Effector memory CD8-positive, alpha-beta T cell (primary cell): Measurements from ENCODE around the gene COPS7B.
A peak's percentile ranks its signal among the peaks of the same experiment; 100 is the strongest.

Experiments used
- ATAC-seq: fragments of 150-1000 bp; cut with Tn5 transposase; replicated peaks from 2 replicates; pipeline ENCODE4 v1.10.0; 2021; ENCODE audit warnings: mild to moderate bottlenecking, moderate library complexity
- DNase-seq, 3 experiments: peaks; one replicate each; pipeline ENCODE4 v3.0.0; 2021
- H3K27ac Mint-ChIP-seq, 2 donors: one replicate each; pipeline ENCODE4 v1.8.0; 2022; ENCODE audit warnings: mild to moderate bottlenecking in 2 of 2, mixed read lengths in 2 of 2, moderate library complexity in 2 of 2
- H3K27me3 Mint-ChIP-seq, 2 donors: one replicate each; pipeline ENCODE4 v1.8.0; 2022; ENCODE audit warnings: mixed read lengths in 2 of 2
- H3K36me3 Mint-ChIP-seq: one replicate; pipeline ENCODE4 v1.8.0; 2022; ENCODE audit warnings: mild to moderate bottlenecking, moderate library complexity, mixed read lengths; ENCODE audit not compliant: insufficient read depth
- H3K4me1 Mint-ChIP-seq, 2 donors: one replicate each; pipeline ENCODE4 v1.8.0; 2022; ENCODE audit warnings: low read depth in 2 of 2, mixed read lengths in 2 of 2
- H3K4me3 Mint-ChIP-seq, 2 donors: one replicate each; pipeline ENCODE4 v1.8.0; 2022; ENCODE audit warnings: mild to moderate bottlenecking in 2 of 2, mixed read lengths in 2 of 2, moderate library complexity in 2 of 2
- H3K9me3 Mint-ChIP-seq, 2 donors: one replicate each; pipeline ENCODE4 v1.8.0; 2022; ENCODE audit warnings: mixed read lengths in 2 of 2

COPS7B gene

GRCh38 chr2:231769170-231770136, 16.8 kb upstream of the COPS7B start:
- DNase-seq (no peak), ATAC-seq (no peak)
- H3K27me3 Mint-ChIP-seq: no peaks in the 10 kb centered on the region
- H3K36me3 Mint-ChIP-seq: peaks cover 7% of the 10 kb centered on the region
- H3K9me3 Mint-ChIP-seq: no peaks in the 10 kb centered on the region
- no peak overlapping the region for H3K4me3 Mint-ChIP-seq
- peaks cover 5 to 17% of the 10 kb centered on the region in 2 donors for H3K4me1 Mint-ChIP-seq
- H3K27ac Mint-ChIP-seq: peak overlapping the region in 1 of 2 donors; percentile 33

- H3K9me3 Mint-ChIP-seq: no peaks in the 10 kb centered on the region
- ATAC-seq (peak; percentile 19), DNase-seq (peak in 1 of 3 experiments; percentile 3)
- peak overlapping the region; percentile 97 to 99 for H3K4me3 Mint-ChIP-seq
- H3K27ac Mint-ChIP-seq: peak overlapping the region; percentile 99
- no peaks in the 10 kb centered on the region for H3K27me3 Mint-ChIP-seq
- H3K36me3 Mint-ChIP-seq: peaks cover 9% of the 10 kb centered on the region
- H3K4me1 Mint-ChIP-seq: peaks cover 45 to 63% of the 10 kb centered on the region in 2 donors
Measured at GRCh38 chr2:231780123-231780908, 5.9 kb upstream of the COPS7B start.

- ATAC-seq (peak; percentile 88), DNase-seq (peak; percentile 95 to 98 (median 95))
- Mint-ChIP-seq H3K4me1 (peaks cover 53 to 72% of the 10 kb centered on the region in 2 donors), H3K27me3 (no peaks in the 10 kb centered on the region), H3K4me3 (peak within 1 kb of the TSS; percentile 97 to 99), H3K36me3 (peaks cover 13% of the 10 kb centered on the region), H3K27ac (peak within 1 kb of the TSS; percentile 99), H3K9me3 (no peaks in the 10 kb centered on the region)
Measured at GRCh38 chr2:231780909-231781797, 5.1 kb upstream of the COPS7B start, which contains the start of gene PDE6D. PDE6D (minus strand) TSS chr2:231781282; CDS start chr2:231781114, 168 bp downstream.

- H3K27ac Mint-ChIP-seq: peak overlapping the region; percentile 99
- peak overlapping the region; percentile 97 to 99 for H3K4me3 Mint-ChIP-seq
- ATAC-seq (no peak), DNase-seq (peak in 1 of 3 experiments; percentile 9)
- H3K9me3 Mint-ChIP-seq: no peaks in the 10 kb centered on the region
- H3K27me3 Mint-ChIP-seq: no peaks in the 10 kb centered on the region
- peaks cover 59 to 75% of the 10 kb centered on the region in 2 donors for H3K4me1 Mint-ChIP-seq
- peaks cover 18% of the 10 kb centered on the region for H3K36me3 Mint-ChIP-seq
Measured at GRCh38 chr2:231781798-231782726, 4.2 kb upstream of the COPS7B start.

- DNase-seq: no peak
- Mint-ChIP-seq H3K4me1 (peaks cover 58 to 67% of the 10 kb centered on the region in 2 donors), H3K27ac (peak overlapping the region; percentile 89 to 93), H3K4me3 (peak overlapping the region; percentile 80 to 91), H3K9me3 (no peaks in the 10 kb centered on the region), H3K36me3 (peaks cover 21% of the 10 kb centered on the region), H3K27me3 (no peaks in the 10 kb centered on the region)
- ATAC-seq: no peak
Measured at GRCh38 chr2:231785413-231785812, 832 bp upstream of the COPS7B start.

GRCh38 chr2:231785822-231786176, 446 bp upstream of the COPS7B start:
- H3K4me1 Mint-ChIP-seq: peaks cover 58 to 67% of the 10 kb centered on the region in 2 donors
- ATAC-seq (no peak), DNase-seq (no peak)
- H3K27me3 Mint-ChIP-seq: no peaks in the 10 kb centered on the region
- peak overlapping the region; percentile 80 to 91 for H3K4me3 Mint-ChIP-seq
- peaks cover 25% of the 10 kb centered on the region for H3K36me3 Mint-ChIP-seq
- no peaks in the 10 kb centered on the region for H3K9me3 Mint-ChIP-seq
- H3K27ac Mint-ChIP-seq: peak overlapping the region; percentile 89 to 93

GRCh38 chr2:231786917-231787292, 660 bp downstream of the COPS7B start:
- Mint-ChIP-seq H3K27ac (peak overlapping the region; percentile 89 to 93), H3K27me3 (no peaks in the 10 kb centered on the region), H3K4me3 (peak overlapping the region; percentile 80 to 91), H3K9me3 (no peaks in the 10 kb centered on the region), H3K4me1 (peaks cover 48 to 64% of the 10 kb centered on the region in 2 donors), H3K36me3 (peaks cover 20% of the 10 kb centered on the region)
- no peak for DNase-seq
- ATAC-seq: no peak

- DNase-seq: no peak
- H3K27ac Mint-ChIP-seq: no peak overlapping the region
- H3K4me1 Mint-ChIP-seq: peaks cover 20 to 36% of the 10 kb centered on the region in 2 donors
- H3K4me3 Mint-ChIP-seq: no peak overlapping the region
- H3K36me3 Mint-ChIP-seq: peaks cover 49% of the 10 kb centered on the region
- no peak for ATAC-seq
- H3K27me3 Mint-ChIP-seq: no peaks in the 10 kb centered on the region
- H3K9me3 Mint-ChIP-seq: no peaks in the 10 kb centered on the region
Measured at GRCh38 chr2:231791107-231791506, 4.9 kb downstream of the COPS7B start.

GRCh38 chr2:231794383-231794782, 8.1 kb downstream of the COPS7B start:
- DNase-seq: no peak
- peaks cover 72% of the 10 kb centered on the region for H3K36me3 Mint-ChIP-seq
- no peak for ATAC-seq

GRCh38 chr2:231795525-231796327, 9.5 kb downstream of the COPS7B start:
- H3K9me3 Mint-ChIP-seq: no peaks in the 10 kb centered on the region
- no peak overlapping the region for H3K27ac Mint-ChIP-seq
- ATAC-seq (no peak), DNase-seq (no peak)
- no peaks in the 10 kb centered on the region for H3K27me3 Mint-ChIP-seq
- H3K4me1 Mint-ChIP-seq: peaks cover 7 to 30% of the 10 kb centered on the region in 2 donors
- H3K4me3 Mint-ChIP-seq: no peak overlapping the region
- H3K36me3 Mint-ChIP-seq: peaks cover 75% of the 10 kb centered on the region

More at GRCh38 chr2:231794383-231794782, 8.1 kb downstream of the COPS7B start:
- Mint-ChIP-seq H3K27ac (no peak overlapping the region), H3K4me1 (peaks cover 7 to 30% of the 10 kb centered on the region in 2 donors), H3K27me3 (no peaks in the 10 kb centered on the region), H3K9me3 (no peaks in the 10 kb centered on the region), H3K4me3 (no peak overlapping the region)

GRCh38 chr2:231800493-231801091, 14.3 kb downstream of the COPS7B start:
- peaks cover 74% of the 10 kb centered on the region for H3K36me3 Mint-ChIP-seq
- no peaks in the 10 kb centered on the region for H3K27me3 Mint-ChIP-seq
- no peaks in the 10 kb centered on the region for H3K9me3 Mint-ChIP-seq
- peak; percentile 29 for ATAC-seq
- DNase-seq: peak; percentile 5 to 28 (median 8)
- peaks cover 7 to 19% of the 10 kb centered on the region in 2 donors for H3K4me1 Mint-ChIP-seq
- H3K4me3 Mint-ChIP-seq: no peak overlapping the region
- H3K27ac Mint-ChIP-seq: no peak overlapping the region
